ENCODE data around the gene RXFP1.

RXFP1 gene

DNA sequence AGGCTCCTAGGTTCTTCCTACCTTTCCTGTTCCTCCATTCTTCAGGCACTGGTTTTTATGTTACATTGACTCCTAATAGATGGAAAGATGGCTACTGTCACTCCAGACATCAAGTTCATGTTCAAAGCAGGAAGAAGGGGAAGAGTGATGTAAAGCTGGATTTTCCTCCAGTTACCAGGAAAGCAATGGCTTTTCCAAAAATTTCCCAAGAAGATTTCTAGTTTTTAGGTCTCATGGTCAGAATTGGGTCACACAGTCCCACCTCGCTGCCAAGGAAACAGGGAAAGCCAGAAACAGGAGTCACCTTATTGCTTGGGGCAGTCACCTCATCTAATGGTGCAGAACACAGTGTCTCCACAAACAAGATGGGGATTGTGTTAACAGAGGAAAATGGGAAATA, 21.5 kb downstream of the RXFP1 start:
- FAIRE-seq: no peak

DNA sequence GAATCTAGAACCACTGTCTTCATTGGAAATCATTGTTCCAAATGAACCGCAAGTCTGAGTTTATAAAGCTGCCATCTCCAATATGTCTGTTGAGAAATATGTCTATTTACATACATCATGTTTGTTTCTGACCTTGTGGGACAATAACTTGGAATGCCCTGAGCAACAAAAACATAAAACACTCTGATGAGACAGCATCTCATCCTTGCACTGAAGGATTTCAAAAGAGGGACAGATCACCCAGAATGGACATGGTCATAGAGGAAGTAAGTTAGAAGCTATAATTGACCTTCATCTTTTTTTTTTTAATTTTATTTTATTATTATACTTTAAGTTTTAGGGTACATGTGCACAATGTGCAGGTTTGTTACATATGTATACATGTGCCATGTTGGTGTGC, 22.5 kb downstream of the RXFP1 start:
- no peak for FAIRE-seq

DNA sequence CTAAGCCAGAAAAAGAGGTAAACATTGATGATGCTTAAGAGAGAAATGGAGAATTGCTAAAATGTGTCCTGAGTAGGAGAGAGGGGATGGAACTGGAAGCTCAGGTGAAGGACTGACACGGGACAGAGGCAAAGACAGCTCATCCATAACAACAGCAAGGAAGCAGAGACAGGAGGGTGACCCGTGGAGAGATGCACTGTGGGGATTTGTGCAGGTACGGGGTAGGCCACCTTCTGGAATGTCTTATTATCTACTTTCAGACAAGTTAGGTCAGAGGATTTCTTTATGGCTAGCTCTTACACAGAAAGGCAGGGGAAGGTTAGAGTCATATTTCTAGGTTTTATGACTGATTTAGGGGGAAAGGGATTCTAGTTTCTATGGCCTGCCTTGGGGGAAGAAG, 31.7 kb downstream of the RXFP1 start:
- FAIRE-seq: no peak

- no peak for FAIRE-seq
Measured at GRCh38 chr4:158560284-158560683, 38.6 kb downstream of the RXFP1 start.

- FAIRE-seq: no peak
Measured at GRCh38 chr4:158566860-158567259, 45.2 kb downstream of the RXFP1 start.

- no peak for FAIRE-seq
Measured at GRCh38 chr4:158571736-158572135, 50.1 kb downstream of the RXFP1 start.

GRCh38 chr4:158572608-158573007, 50.9 kb downstream of the RXFP1 start:
- no peak for FAIRE-seq

DNA sequence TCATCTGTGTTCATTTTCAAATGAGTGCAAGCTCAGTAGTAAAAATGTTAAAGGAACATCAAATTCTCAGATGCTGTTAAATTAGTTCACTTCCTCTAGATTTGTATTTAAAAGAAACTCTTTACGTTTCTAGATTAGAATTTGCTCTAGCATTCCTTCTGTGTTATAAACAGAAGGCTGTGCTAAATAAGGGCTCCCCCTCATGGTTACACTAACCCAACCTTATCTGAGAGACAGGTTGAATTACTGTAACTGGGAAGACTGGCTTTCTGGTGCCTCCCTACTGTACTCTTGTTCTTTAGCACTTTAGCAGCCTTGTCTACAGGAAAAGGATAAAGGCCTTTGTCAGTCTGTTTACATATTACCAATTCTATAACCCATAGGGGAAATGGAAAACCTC, 56.8 kb downstream of the RXFP1 start:
- no peak for FAIRE-seq

DNA sequence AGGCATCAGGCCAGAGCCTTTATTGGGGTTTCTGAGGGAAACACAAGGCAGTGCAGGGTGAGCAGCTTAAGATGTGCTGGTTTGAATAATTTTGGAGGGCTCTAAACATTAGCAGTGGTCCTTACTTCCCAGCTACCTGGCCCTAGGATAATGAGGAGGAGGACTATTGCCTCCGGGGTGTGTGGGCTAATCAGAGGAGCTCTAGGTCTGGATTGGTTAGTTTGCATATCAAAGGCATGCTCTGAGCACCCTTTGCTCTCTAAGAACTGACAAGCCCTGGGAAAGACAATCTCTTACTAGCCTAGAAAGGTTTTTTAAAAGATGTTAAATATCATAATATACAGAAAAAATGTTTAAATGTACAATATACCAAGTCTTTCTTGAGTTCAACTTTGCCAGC, 58.4 kb downstream of the RXFP1 start:
- FAIRE-seq: no peak

DNA sequence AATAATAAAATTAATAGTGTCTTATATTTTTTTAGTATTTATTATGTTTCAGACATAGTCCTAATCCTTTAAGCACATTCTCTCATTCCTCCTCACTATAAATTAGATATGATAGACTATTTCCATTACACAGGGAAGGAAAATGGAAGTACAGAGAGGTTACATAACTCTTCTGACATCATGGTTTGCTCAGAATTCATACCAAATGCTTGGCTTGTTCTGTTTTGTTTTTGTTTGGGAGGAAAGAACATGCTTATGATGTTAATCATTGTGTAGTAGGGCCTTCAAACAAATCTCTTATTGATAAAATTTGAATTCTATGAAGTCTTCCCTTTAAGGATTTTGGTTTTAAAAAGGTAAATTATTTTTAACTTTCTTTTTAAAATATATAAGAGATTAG, 59.5 kb downstream of the RXFP1 start:
- FAIRE-seq: no peak

DNA sequence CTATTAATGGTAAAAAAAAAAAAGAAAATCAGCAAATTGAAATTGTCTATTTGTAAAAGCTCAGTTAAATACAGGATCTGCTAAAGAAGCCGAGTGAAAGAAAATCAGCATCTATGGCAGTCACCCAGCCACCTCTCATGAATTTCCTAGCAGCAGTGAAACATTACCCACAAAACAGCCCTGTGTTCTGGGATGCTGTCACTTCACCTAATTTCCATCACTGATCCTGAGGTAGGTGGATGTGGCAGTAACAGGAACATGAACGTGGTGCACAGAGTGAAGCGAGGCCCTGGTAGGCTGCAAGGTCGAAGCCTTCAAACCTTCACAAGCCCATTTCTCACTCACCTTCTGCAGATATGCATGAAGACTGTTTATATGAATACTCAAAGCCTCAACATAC, 65.2 kb downstream of the RXFP1 start:
- no peak for FAIRE-seq

GRCh38 chr4:158588285-158588684, 66.6 kb downstream of the RXFP1 start:
- no peak for FAIRE-seq

GRCh38 chr4:158588777-158589176, 67.1 kb downstream of the RXFP1 start:
- no peak for FAIRE-seq

DNA sequence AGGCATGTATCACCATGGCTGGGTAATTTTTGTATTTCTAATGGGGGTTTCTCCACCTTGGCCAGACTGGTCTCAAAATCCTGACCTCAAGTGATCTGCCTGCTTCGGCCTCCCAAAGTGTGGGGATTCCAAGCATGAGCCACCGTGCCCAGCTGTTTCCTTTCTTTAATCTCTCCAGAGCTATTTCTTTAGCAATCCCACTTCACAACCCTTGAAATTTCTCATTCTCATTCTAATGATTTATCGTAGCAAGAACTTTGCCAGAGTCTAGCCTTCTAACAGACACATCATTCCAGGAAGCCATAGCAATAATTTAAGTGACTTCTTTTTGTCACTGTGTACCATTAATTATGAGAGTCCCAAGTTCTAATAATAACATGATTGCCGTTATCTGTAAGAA, 68.6 kb downstream of the RXFP1 start:
- FAIRE-seq: no peak

GRCh38 chr4:158590824-158591223, 69.1 kb downstream of the RXFP1 start:
- no peak for FAIRE-seq

DNA sequence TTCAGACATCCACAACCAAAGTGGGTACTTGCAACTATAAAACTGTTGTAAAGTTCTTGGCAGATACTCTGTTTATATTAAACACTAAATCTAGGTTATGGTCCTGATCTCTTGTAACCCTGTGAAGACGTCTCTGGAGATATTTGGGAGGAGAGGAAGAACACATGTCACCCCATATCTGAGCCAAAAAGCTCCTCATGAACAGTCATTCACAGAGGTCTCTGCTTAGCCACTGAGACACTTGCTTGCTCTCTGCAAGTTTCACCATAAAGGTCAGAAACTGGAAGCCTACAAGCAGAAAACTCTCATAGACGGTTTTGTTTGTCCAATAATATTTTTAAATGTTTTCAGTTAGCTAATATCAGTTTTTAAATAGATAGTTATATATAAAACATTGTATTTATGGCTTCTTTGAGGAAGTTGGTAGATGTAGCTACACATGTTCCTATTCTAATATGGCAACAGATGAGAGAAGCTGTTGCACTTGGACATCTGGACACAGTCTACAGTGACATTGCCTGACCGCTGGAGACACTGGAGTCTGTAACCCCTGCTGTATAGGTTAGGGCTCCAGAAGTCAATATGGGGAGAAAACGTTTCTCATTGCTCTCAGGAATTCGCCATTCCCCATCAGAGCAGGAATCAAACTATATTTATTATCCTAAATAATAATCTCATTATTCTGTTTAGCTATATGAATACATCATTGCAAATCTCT, 76.4 kb downstream of the RXFP1 start:
- no peak for FAIRE-seq

DNA sequence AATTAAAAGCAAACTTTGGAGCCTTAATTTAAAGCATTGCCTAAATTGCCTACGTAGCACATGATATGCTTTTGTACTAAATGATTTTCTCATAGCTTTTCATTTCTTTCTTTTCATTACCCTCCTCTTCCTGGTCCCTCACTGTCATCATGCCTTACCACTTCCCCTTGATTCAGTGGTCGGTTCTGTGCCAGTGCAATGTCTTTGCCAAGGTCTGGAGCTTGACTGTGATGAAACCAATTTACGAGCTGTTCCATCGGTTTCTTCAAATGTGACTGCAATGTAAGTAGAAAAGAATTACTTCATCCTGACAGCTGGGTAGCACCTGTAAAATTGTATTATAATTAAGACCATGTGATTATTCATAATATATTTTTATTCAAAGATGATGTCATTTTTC, 77.5 kb downstream of the RXFP1 start:
- no peak for FAIRE-seq

GRCh38 chr4:158599765-158600498, 78.2 kb downstream of the RXFP1 start:
- peak; percentile 5 for FAIRE-seq

GRCh38 chr4:158604369-158604768, 82.7 kb downstream of the RXFP1 start:
- FAIRE-seq: peak; percentile 84

DNA sequence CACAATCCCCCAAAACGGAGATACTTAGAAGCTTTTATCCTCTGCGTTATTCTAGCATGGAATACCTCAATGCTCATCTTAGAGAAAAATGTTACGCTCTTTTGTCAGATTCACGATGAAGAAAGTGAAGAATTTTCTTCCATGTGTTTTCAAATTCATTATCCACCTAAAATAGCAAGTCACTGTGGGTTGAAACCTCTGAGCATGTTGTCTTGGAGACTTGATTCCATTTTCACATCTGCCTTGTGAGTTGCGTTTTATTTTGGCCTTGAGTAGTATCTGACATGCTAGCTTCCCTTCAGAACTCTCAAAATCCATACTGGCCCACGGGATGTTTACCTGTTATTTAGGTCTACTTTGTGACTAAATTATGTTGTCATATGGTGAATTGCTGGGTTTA, 83.7 kb downstream of the RXFP1 start:
- FAIRE-seq: no peak

DNA sequence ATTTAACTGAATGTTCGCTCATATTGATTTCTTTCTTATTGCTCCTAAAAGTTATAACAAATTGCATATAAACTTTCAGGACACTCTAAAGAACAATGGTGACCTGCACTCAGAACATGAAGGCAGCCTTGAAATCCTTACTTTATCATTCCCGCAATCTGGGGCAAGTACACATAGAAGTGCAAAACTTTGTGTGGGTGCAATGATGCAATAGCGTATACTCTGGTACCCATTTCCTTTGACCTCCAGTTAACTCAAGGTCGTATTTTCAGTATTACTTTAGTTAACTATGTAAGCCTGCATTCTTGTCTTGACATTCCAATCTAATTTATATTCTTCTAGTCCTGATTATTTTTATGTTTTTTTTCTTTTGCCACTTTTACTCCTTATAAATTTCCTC, 85.3 kb downstream of the RXFP1 start:
- FAIRE-seq: no peak

DNA sequence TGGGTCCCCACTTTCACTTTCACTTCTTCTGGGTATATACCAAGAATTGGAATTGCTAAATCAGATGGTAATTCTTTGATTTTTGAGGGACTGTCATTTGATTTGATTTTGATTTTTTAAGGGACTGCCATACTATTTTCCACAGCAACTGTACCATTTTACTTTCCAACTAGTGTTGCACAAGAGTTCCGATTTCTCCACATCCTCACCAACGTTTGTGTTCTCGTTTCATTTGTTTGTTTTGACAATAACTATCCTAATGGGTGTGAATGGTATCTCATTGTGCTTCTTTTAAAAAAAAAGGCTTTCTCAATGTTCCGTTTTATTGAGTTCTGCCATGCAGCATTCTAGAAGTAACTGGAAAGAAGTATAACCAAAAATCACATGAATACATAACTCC, 87.4 kb downstream of the RXFP1 start:
- no peak for FAIRE-seq

- no peak for FAIRE-seq
Measured at GRCh38 chr4:158610790-158611189, 89.1 kb downstream of the RXFP1 start.

DNA sequence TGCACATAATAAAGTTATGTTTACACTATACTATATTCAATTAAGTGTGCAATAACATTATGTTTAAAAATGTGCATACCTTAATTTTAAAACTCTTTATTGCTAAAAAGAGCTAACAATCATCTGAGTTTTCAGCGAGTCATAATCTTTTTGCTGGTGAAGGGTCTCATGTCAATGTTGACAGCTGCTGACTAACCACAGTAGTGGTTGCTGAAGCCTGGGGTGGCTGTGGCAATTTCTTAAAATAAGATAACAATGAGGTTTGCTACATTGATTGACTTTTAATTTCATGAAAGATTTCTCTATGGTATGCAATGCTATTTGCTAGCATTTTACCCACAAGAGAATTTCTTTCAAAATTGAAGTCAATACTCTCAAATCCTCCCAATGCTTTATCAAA, 91.4 kb downstream of the RXFP1 start:
- FAIRE-seq: no peak

GRCh38 chr4:158617956-158618355, 96.3 kb downstream of the RXFP1 start:
- no peak for FAIRE-seq

Data from colon (tissue), 2 donors.